Measurements from ENCODE around the gene AQP1. TPM values are rescaled to one million over a fixed set of nuclear protein-coding genes. Genes with fewer than 3 reads are reported as not detected.

AQP1 gene
- total RNA-seq, 1 donor from 2014 or later = 2.1 TPM

DNA sequence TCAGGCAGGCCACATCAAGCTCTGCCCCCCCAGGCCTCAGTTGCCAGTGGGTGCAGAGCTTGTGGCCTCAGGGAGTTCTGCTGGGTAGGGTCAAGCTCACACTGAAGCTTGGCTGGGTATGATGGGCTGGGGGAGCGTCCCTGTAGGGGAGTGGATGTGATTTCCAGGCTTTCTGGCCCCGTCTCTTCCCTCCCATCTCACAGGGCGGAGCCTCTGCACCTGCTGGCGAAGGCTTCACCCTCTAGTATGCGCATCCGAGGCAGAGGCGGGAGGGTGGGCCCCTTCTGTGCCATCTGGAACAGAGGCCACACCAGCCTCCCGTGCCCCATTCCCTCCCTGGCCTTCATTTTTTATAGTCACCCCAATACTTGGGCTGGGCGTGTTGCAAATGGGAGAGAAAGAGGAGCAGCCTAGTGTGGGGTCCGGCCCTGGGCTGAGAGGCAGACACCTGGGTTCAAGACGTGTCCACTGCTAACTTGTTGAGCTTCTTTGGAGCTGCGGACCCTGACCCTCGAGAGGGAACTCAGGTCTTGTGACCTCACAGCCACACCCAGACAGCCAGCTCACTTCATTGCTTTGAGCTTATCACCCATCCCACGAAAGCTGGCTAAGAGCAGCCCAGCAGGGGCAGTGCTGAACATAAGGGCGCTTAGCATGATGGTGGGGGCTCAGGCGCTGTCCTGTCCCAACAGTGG lies 2.3 kb downstream of the AQP1 start:
- DNase-seq (ENCODE audit: low read depth) = no peak
- TF ChIP-seq, protein P1, sequence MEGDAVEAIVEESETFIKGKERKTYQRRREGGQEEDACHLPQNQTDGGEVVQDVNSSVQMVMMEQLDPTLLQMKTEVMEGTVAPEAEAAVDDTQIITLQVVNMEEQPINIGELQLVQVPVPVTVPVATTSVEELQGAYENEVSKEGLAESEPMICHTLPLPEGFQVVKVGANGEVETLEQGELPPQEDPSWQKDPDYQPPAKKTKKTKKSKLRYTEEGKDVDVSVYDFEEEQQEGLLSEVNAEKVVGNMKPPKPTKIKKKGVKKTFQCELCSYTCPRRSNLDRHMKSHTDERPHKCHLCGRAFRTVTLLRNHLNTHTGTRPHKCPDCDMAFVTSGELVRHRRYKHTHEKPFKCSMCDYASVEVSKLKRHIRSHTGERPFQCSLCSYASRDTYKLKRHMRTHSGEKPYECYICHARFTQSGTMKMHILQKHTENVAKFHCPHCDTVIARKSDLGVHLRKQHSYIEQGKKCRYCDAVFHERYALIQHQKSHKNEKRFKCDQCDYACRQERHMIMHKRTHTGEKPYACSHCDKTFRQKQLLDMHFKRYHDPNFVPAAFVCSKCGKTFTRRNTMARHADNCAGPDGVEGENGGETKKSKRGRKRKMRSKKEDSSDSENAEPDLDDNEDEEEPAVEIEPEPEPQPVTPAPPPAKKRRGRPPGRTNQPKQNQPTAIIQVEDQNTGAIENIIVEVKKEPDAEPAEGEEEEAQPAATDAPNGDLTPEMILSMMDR (conservative IDR thresholded peaks at IDR 0.05; ENCODE audit: low read depth, low read length) = peak; percentile 18
- peak overlapping the region; percentile 57 for H3K4me3 ChIP-seq (ENCODE audit: low read depth, low read length)

DNA sequence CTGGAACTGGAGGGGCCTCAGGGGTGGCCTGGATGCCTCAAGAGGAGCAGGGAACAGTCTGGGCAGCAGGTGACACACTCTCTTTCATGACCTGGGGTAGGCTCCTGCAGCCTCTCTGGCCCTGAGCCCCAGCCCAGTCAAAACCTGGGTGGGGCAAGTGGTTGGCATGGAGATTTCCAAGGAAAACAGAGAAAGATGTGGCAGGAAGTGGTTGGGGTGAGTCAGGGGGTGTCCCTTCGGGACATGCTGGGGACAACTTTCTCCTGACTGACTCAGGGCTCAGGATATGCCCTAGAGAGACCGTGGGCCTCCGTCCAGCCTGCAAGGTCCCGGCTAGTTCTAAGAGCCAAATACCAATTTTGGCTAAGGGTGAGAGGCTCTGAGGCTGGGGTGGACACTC lies 2.9 kb downstream of the AQP1 start:
- TF ChIP-seq, protein P1 (conservative IDR thresholded peaks at IDR 0.05; ENCODE audit: low read depth, low read length) = no peak
- peak overlapping the region; percentile 57 for H3K4me3 ChIP-seq (ENCODE audit: low read depth, low read length)
- no peak for DNase-seq (ENCODE audit: low read depth)

DNA sequence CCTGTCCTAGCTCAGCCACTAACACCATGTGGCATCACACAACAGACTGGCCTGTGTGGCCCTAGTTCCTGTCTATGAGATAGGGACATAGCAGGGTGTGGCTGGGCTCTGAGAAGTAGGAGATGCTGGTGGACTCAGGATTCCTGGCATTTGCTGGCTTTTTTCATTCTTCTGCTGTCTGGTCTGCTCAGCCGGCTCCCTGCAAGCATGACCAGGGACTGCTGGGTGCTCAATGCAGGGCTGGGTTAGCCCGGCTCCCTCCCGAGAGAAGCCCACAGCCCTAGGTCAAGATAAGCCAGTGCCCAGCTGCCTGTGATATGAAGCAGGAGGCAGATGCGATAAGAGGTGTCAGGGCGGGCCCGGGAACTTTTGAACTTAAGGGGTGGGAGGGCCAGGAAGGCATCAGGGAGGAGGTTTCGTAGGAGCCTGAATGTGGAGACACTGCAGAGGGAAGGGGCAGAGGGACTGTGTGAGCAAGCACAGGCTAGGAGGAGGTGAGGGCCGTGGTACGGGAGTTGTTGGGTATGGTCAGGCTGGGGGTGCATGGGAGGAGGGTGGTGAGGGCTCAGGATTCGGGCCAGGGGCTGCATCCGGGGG lies 3.5 kb downstream of the AQP1 start:
- H3K4me3 ChIP-seq (ENCODE audit: low read depth, low read length) = peak overlapping the region; percentile 57
- TF ChIP-seq, protein P1 (conservative IDR thresholded peaks at IDR 0.05; ENCODE audit: low read depth, low read length) = no peak
- DNase-seq (ENCODE audit: low read depth) = no peak

DNA sequence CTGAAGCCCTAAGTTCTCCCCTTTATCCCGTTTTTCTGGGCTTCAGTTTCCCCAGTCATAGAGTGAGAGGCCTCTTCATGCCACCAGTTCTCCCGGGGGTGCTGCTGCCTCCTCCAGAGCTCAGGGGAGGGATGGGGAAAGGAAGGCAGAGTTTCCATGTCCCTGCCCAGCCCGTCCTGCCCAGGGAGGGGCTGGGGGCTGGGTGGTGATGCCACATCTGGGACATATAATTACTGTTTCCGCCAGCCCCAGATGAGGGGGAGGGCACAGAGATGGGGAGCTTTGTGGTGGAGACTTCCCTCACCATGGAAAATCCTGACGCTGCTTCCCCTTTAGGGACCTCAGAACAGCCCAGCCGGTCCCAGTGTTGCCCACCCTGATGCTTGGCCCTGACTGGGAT lies 4.1 kb downstream of the AQP1 start:
- H3K4me3 ChIP-seq (ENCODE audit: low read depth, low read length) = peak overlapping the region; percentile 57
- TF ChIP-seq, protein P1 (conservative IDR thresholded peaks at IDR 0.05; ENCODE audit: low read depth, low read length) = no peak
- no peak for DNase-seq (ENCODE audit: low read depth)

- no peak overlapping the region for H3K4me3 ChIP-seq (ENCODE audit: low read depth, low read length)
- TF ChIP-seq, protein P1 (conservative IDR thresholded peaks at IDR 0.05; ENCODE audit: low read depth, low read length) = no peak
- DNase-seq (ENCODE audit: low read depth) = no peak
These were observed 4.6 kb downstream of the AQP1 start for GRCh38 chr7:30916255-30916654.

DNA sequence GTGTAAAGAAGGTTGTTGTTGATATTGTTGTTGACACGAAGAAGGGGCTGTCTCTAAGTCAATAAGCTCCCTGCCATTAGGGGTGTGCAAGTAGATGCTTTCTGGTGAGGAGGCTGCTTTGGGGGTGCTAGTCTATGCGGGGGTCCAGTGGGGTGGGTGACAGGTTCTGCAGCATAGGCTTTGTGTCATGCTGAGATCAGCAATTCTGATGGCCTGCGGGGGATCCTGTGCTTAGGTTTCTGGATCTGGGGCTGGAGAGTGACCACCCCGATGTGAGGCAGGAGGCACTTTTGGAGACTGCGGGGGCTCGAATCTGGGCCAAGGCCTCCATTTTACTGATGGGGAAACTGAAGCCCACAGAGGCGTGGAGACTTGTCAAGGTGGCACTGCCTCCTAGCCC lies 5.1 kb downstream of the AQP1 start:
- TF ChIP-seq, protein P1 (conservative IDR thresholded peaks at IDR 0.05; ENCODE audit: low read depth, low read length) = no peak
- no peak overlapping the region for H3K4me3 ChIP-seq (ENCODE audit: low read depth, low read length)
- no peak for DNase-seq (ENCODE audit: low read depth)

Measured in epithelial cell of proximal tubule (primary cell).